ENCODE results near the gene INF2. TPM values are rescaled to one million over a fixed set of nuclear protein-coding genes. Genes with fewer than 3 reads are reported as not detected.

INF2 gene
- total RNA-seq, 2 experiments from 2014 or later: 74.9 to 76.9 TPM

- Histone ChIP-seq H3K27ac (ENCODE audit: low read depth in 1 of 2, low read length in 2 of 2) (no peak overlapping the region), H3K9me3 (ENCODE audit: control insufficient read depth in 1 of 2, insufficient read depth in 1 of 2, low read length in 2 of 2) (no peaks in the 10 kb centered on the region), H3K4me3 (ENCODE audit: low read length) (no peak overlapping the region), H3K4me1 (ENCODE audit: insufficient read depth, low read length) (peaks cover 24% of the 10 kb centered on the region), H3K36me3 (ENCODE audit: insufficient read depth, low read length) (no peaks in the 10 kb centered on the region), H3K27me3 (ENCODE audit: control insufficient read depth in 1 of 2, insufficient read depth in 2 of 2, low read length in 2 of 2) (no peaks in the 10 kb centered on the region)
- Mint-ChIP-seq H3K9me3 (no peaks in the 10 kb centered on the region), H3K27me3 (no peaks in the 10 kb centered on the region), H3K4me1 (ENCODE audit: low read depth) (peaks cover 11% of the 10 kb centered on the region), H3K27ac (no peak overlapping the region), H3K36me3 (ENCODE audit: low read depth) (no peaks in the 10 kb centered on the region), H3K4me3 (peak overlapping the region; percentile 7)
- ChIA-PET CTCF (interaction anchor here (1.0 kb wide), 1 partner anchor 10 kb away, joined by 3 read pairs; no protein-coding TSS in a partner anchor), POLR2A (interaction anchor here (0.8 kb wide), 1 partner anchor 9 kb away, joined by 3 read pairs; no protein-coding TSS in a partner anchor)
- intact Hi-C loops (cut with DNase I, micrococcal nuclease): no loop called here
- ATAC-seq (ENCODE audit: poor library complexity) (no peak), DNase-seq (no peak)
- TF ChIP-seq CTCF (IDR thresholded peaks at IDR 0.05): no peak
Observed at GRCh38 chr14:104675447-104675846, 14.0 kb upstream of the INF2 start.

- DNase-seq (no peak), ATAC-seq (ENCODE audit: poor library complexity) (no peak)
- no peaks in the 10 kb centered on the region for H3K9me3 ChIP-seq (ENCODE audit: control insufficient read depth in 1 of 2, insufficient read depth in 1 of 2, low read length in 2 of 2)
- POLR2A ChIA-PET: interaction anchor here (0.8 to 3.1 kb wide), 2 partner anchors 8 to 11 kb away, joined by 3 to 11 read pairs; no protein-coding TSS in a partner anchor
- Mint-ChIP-seq H3K27ac (no peak overlapping the region), H3K9me3 (no peaks in the 10 kb centered on the region), H3K4me3 (peak overlapping the region; percentile 15), H3K4me1 (ENCODE audit: low read depth) (peaks cover 11% of the 10 kb centered on the region), H3K36me3 (ENCODE audit: low read depth) (no peaks in the 10 kb centered on the region), H3K27me3 (no peaks in the 10 kb centered on the region)
- no peaks in the 10 kb centered on the region for H3K36me3 ChIP-seq (ENCODE audit: insufficient read depth, low read length)
- no peak overlapping the region for H3K27ac ChIP-seq (ENCODE audit: low read depth in 1 of 2, low read length in 2 of 2)
- intact Hi-C loops (cut with DNase I, micrococcal nuclease): no loop called here
- no peaks in the 10 kb centered on the region for H3K27me3 ChIP-seq (ENCODE audit: control insufficient read depth in 1 of 2, insufficient read depth in 2 of 2, low read length in 2 of 2)
- peaks cover 24% of the 10 kb centered on the region for H3K4me1 ChIP-seq (ENCODE audit: insufficient read depth, low read length)
- CTCF ChIA-PET: no interaction called here
- no peak overlapping the region for H3K4me3 ChIP-seq (ENCODE audit: low read length)
- no peak for TF ChIP-seq CTCF (IDR thresholded peaks at IDR 0.05)
Observed at GRCh38 chr14:104676130-104676693, 13.2 kb upstream of the INF2 start.

GRCh38 chr14:104676694-104677511 lies 12.5 kb upstream of the INF2 start:
- Histone ChIP-seq H3K9me3 (ENCODE audit: control insufficient read depth in 1 of 2, insufficient read depth in 1 of 2, low read length in 2 of 2) (no peaks in the 10 kb centered on the region), H3K4me1 (ENCODE audit: insufficient read depth, low read length) (peaks cover 24% of the 10 kb centered on the region), H3K36me3 (ENCODE audit: insufficient read depth, low read length) (no peaks in the 10 kb centered on the region), H3K27ac (ENCODE audit: low read depth in 1 of 2, low read length in 2 of 2) (no peak overlapping the region), H3K27me3 (ENCODE audit: control insufficient read depth in 1 of 2, insufficient read depth in 2 of 2, low read length in 2 of 2) (no peaks in the 10 kb centered on the region), H3K4me3 (ENCODE audit: low read length) (peak overlapping the region; percentile 73)
- Mint-ChIP-seq H3K4me3 (peak overlapping the region; percentile 80), H3K36me3 (ENCODE audit: low read depth) (no peaks in the 10 kb centered on the region), H3K9me3 (no peaks in the 10 kb centered on the region), H3K27ac (no peak overlapping the region), H3K4me1 (ENCODE audit: low read depth) (peaks cover 11% of the 10 kb centered on the region), H3K27me3 (no peaks in the 10 kb centered on the region)
- TF ChIP-seq CTCF (IDR thresholded peaks at IDR 0.05): no peak
- ChIA-PET CTCF (no interaction called here), POLR2A (interaction anchor here (1.2 to 3.1 kb wide), 5 partner anchors 10 to 21 kb away, joined by 4 to 17 read pairs (median 10); partner anchors contain the start of gene INF2)
- intact Hi-C loops (cut with DNase I, micrococcal nuclease): no loop called here
- DNase-seq: peak in 2 of 14 experiments; percentile 53 to 65
- ATAC-seq (ENCODE audit: poor library complexity): no peak
